Tibial nerve (tissue), 4 donors: ENCODE results near the gene SPDYE5. TPM values are rescaled to one million over a fixed set of nuclear protein-coding genes. Genes with fewer than 3 reads are reported as not detected.

Experiments used
- DNase-seq, 2 donors: peaks; one replicate each; pipeline ENCODE4 v3.0.0-alpha.2; 2019; ENCODE audit warnings: low spot score in 2 of 2
- H3K27ac ChIP-seq, 4 donors: fragments of 200-600 bp; sonication (generic) in 3 of 4; one replicate each; pipeline ENCODE4 v1.5.1; 2017 to 2019; ENCODE audit warnings: mild to moderate bottlenecking in 1 of 4
- H3K27me3 ChIP-seq, 2 donors: fragments of 200-600 bp; sonication (generic) in 1 of 2; one replicate each; pipeline versions ENCODE4 v1.5.1 to v1.6.0; 2017 to 2019
- H3K36me3 ChIP-seq, 3 donors: fragments of 200-600 bp; sonication (generic); one replicate each; pipeline ENCODE4 v1.5.1; 2018 to 2019
- H3K4me1 ChIP-seq, 4 donors: fragments of 200-600 bp; sonication (generic) in 3 of 4; one replicate each; pipeline ENCODE4 v1.5.1; 2017 to 2019
- H3K4me3 ChIP-seq, 4 donors: fragments of 200-600 bp; sonication (generic) in 3 of 4; one replicate each; pipeline ENCODE4 v1.5.1; 2017 to 2019; ENCODE audit warnings: mild to moderate bottlenecking in 1 of 4, moderate library complexity in 1 of 4
- H3K9me3 ChIP-seq, 4 donors: fragments of 200-600 bp; sonication (generic) in 3 of 4; one replicate each; pipeline ENCODE4 v1.5.1; 2017 to 2019
- EP300 ChIP-seq, 2 donors: sonication (generic); formaldehyde crosslinking; IDR thresholded peaks; one replicate each; pipeline ENCODE4 v1.6.1; 2017; ENCODE audit warnings: antibody characterized with exemption in 2 of 2, mild to moderate bottlenecking in 1 of 2
- POLR2A ChIP-seq, 2 donors: fragments of 450-650 bp; IDR thresholded peaks; one replicate each; pipeline ENCODE4 v1.6.1; 2017; ENCODE audit warnings: antibody characterized with exemption in 2 of 2, mild to moderate bottlenecking in 2 of 2, moderate library complexity in 2 of 2
- WGBS, 2 donors: methylation state at CpG; one replicate each; pipeline ENCODE4 v1.1.5; 2018; 5-methylcytosine and 5-hydroxymethylcytosine counted together
- total RNA-seq, 4 donors: library from RNA; depleted of rRNA; stranded (reverse); fragments of >200 nt; gene quantifications; one replicate each; pipeline ENCODE4 v1.1.0, GENCODE V29; 2016
- TF ChIP-seq, protein P1 (sequence below), 5 experiments: fragments of 200-600 bp in 3 of 5; fragments of 450-650 bp in 2 of 5; sonication (generic) in 3 of 5; IDR thresholded peaks; one replicate each; pipeline ENCODE4 v1.5.1; 2016 to 2019; ENCODE audit warnings: antibody characterized with exemption in 5 of 5, mild to moderate bottlenecking in 3 of 5, moderate library complexity in 2 of 5

Gene SPDYE5
- total RNA-seq, 4 donors from 2014 or later: not detected

DNA sequence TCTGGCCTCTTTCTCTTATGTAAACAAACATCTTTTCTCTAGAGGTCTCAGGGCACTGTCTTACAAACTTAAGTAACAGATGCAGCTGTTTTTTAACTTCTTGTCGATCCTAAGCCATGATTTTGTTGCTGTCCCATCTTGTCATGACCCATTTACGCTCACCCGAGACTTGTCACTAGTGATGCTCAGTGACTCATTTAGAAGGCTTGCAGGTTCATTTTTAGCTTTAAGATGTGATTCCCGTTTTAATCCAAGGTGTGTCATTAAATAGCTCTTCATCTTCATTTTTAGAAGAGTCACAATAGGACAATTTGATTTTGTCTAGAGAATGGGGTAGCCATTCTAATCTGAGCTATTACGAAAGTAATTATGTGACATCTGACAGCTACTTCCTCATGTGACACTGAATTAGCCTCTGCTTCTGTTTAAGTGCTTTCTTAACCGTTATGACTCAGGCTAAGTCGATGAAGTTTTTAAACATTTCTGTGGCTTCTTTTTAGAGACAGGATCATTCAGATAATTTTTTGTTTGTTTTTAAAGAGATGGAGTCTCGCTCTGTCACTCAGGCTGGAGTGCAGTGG lies 42.7 kb downstream of the SPDYE5 start:
- Histone ChIP-seq H3K36me3 (peaks cover 3 to 60% (median 4%) of the 10 kb centered on the region in 3 donors), H3K4me3 (no peak overlapping the region), H3K27me3 (no peaks in the 10 kb centered on the region), H3K27ac (no peak overlapping the region), H3K4me1 (no peaks in the 10 kb centered on the region), H3K9me3 (no peaks in the 10 kb centered on the region)
- DNase-seq: no peak
- TF ChIP-seq, protein P1, sequence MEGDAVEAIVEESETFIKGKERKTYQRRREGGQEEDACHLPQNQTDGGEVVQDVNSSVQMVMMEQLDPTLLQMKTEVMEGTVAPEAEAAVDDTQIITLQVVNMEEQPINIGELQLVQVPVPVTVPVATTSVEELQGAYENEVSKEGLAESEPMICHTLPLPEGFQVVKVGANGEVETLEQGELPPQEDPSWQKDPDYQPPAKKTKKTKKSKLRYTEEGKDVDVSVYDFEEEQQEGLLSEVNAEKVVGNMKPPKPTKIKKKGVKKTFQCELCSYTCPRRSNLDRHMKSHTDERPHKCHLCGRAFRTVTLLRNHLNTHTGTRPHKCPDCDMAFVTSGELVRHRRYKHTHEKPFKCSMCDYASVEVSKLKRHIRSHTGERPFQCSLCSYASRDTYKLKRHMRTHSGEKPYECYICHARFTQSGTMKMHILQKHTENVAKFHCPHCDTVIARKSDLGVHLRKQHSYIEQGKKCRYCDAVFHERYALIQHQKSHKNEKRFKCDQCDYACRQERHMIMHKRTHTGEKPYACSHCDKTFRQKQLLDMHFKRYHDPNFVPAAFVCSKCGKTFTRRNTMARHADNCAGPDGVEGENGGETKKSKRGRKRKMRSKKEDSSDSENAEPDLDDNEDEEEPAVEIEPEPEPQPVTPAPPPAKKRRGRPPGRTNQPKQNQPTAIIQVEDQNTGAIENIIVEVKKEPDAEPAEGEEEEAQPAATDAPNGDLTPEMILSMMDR (IDR thresholded peaks at IDR 0.05): no peak
- TF ChIP-seq EP300 (IDR thresholded peaks at IDR 0.05) (no peak), POLR2A (IDR thresholded peaks at IDR 0.05) (no peak)
- 75 to 83% methylated on average over 8 of the region's 8 CpGs for WGBS, 2 donors

DNA sequence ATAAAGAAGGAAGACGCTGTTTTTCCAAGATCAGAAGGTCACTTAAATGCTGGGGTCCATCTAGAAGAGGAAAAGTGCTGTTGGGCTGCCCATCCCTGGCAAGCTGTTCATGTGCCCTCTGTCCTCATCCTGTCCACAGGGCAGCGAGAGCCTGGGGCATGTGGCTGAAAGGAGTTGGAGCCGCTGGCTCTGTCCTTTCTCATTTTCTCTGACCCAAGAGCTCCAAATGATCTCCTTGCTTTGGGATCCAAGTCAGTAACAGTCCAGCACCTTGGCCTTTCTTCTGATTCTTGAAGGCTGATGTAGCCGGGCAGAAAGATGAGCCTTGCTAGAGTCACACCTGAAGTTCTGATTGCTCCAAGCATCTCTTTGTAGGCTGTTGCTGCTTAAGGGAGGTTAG lies 44.4 kb downstream of the SPDYE5 start:
- TF ChIP-seq, protein P1 (IDR thresholded peaks at IDR 0.05): no peak
- TF ChIP-seq EP300 (IDR thresholded peaks at IDR 0.05) (no peak), POLR2A (IDR thresholded peaks at IDR 0.05) (no peak)
- H3K4me3 ChIP-seq: no peak overlapping the region
- no peak for DNase-seq
- peaks cover 3 to 77% (median 4%) of the 10 kb centered on the region in 3 donors for H3K36me3 ChIP-seq
- WGBS, 2 donors: 93% methylated on average over 4 of the region's 4 CpGs
- no peaks in the 10 kb centered on the region for H3K9me3 ChIP-seq
- no peaks in the 10 kb centered on the region for H3K4me1 ChIP-seq
- H3K27me3 ChIP-seq: no peaks in the 10 kb centered on the region
- H3K27ac ChIP-seq: no peak overlapping the region

DNA sequence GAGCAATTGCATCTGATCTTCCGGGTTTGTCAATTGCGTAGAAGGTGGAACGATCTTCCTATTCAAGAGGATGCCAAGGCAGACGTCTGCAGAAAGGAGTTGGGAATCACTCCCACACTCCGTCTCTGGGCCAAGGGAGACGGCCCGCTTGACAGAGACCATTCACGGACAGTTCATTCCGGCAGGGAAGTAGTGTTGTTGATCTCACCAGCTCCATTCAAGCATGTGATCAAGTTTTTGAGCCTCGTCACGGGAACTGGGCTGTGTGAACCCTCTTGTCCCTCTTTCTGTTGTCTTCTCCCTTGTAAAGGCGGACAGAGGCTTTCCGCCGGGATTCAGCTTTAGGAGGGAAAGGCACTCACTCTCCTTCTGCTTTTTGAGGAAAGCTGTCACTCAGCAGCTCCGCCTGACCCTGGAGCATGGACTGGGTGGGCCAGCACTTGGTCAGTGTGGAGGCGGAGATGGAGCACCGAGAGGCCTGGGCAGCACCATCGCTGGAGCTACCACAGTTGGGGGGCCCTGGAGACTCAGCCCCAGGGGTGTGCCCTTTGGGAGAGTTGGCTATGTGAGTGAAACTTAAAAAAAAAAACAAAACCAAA lies 44.9 kb downstream of the SPDYE5 start:
- no peak for DNase-seq
- peaks cover 3 to 83% (median 4%) of the 10 kb centered on the region in 3 donors for H3K36me3 ChIP-seq

DNA sequence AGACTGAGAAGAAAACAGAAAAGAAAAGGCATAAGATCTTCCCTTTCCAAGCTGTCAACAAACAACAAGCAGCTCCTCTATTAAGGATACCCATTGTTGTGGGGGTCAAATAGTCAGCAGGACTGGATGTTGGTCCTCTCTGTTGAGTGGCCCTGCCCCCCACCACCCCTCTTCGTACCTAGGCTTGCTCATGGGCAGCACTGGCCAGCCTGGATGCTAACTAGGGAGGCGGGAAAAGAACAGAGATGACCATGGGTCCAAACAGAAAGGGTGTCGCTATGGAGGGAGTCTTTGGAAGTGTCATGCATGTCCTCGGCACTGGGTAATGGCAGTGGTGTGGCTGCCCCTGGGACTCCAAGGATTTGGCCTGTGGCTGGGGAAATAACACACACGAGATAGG lies 45.6 kb downstream of the SPDYE5 start:
- Histone ChIP-seq H3K4me1 (no peaks in the 10 kb centered on the region), H3K27me3 (no peaks in the 10 kb centered on the region), H3K9me3 (no peaks in the 10 kb centered on the region), H3K27ac (no peak overlapping the region), H3K4me3 (no peak overlapping the region), H3K36me3 (peaks cover 3 to 89% (median 4%) of the 10 kb centered on the region in 3 donors)
- WGBS, 2 donors: 90 to 93% methylated on average over 5 of the region's 5 CpGs
- DNase-seq: no peak
- TF ChIP-seq, protein P1 (IDR thresholded peaks at IDR 0.05): no peak
- TF ChIP-seq EP300 (IDR thresholded peaks at IDR 0.05): no peak
- no peak for TF ChIP-seq POLR2A (IDR thresholded peaks at IDR 0.05)

More for the DNA sequence above, 44.9 kb downstream of the SPDYE5 start:
- TF ChIP-seq POLR2A (IDR thresholded peaks at IDR 0.05) (no peak), EP300 (IDR thresholded peaks at IDR 0.05) (no peak)
- TF ChIP-seq, protein P1 (IDR thresholded peaks at IDR 0.05): no peak
- Histone ChIP-seq H3K9me3 (no peaks in the 10 kb centered on the region), H3K4me1 (no peaks in the 10 kb centered on the region), H3K27ac (no peak overlapping the region), H3K4me3 (no peak overlapping the region), H3K27me3 (no peaks in the 10 kb centered on the region)
- WGBS, 2 donors: 88 to 89% methylated on average over 18 of the region's 18 CpGs

DNA sequence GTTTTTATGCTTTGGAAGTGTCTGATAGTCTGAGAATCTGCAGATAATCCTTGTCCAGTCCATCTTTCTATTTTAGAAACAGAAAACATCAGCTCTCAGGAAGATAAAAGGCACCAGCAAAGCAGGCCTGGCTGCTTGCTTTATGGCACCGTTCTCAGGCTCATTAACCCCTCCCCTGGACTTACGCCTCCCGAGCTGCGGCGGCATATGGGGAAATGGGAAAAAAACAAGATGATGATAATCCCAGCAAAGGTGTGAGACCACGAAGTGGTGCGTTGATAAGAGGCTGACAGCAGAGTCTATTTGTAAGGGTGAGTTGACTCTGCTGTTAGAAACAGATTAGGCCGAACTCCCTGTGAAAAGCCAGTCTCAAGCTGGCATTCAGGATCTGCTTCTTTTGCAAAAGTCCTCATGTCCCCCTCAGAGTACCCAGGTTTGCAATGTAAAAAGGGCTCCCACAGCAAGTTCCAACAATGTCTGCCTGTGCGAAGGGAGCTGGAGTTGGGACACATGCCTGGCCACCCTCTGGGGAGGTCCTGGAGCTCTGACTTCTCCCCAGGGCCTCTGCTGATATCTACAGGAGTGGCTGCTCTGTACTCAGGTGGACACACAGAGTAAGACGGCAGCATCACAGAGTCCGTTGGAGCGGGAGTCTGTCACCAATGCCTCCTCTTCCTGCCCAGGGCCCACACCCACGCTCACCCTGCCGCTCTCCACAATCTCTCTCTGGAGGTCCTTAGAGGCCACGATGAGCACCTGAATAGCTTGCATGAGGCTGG lies 54.3 kb downstream of the SPDYE5 start:
- Histone ChIP-seq H3K9me3 (no peaks in the 10 kb centered on the region), H3K27me3 (no peaks in the 10 kb centered on the region), H3K4me3 (no peak overlapping the region), H3K36me3 (peaks cover 0 to 100% (median 0%) of the 10 kb centered on the region in 3 donors), H3K4me1 (no peaks in the 10 kb centered on the region), H3K27ac (no peak overlapping the region)
- DNase-seq: no peak
- WGBS, 2 donors: 79 to 80% methylated on average over 15 of the region's 15 CpGs
- TF ChIP-seq POLR2A (IDR thresholded peaks at IDR 0.05): no peak
- no peak for TF ChIP-seq EP300 (IDR thresholded peaks at IDR 0.05)
- TF ChIP-seq, protein P1 (IDR thresholded peaks at IDR 0.05): no peak
